ENCODE measurements around the gene ANKFY1.

The ANKFY1 gene

GRCh38 chr17:4162321-4162720 lies 101.5 kb downstream of the ANKFY1 start:
- no peak for TF ChIP-seq CTCF (IDR thresholded peaks at IDR 0.05; ENCODE audit: extremely low read depth, missing control alignments)
- no peak for DNase-seq (ENCODE audit: low spot score)

- no peak for DNase-seq (ENCODE audit: low spot score)
- no peak for TF ChIP-seq CTCF (IDR thresholded peaks at IDR 0.05; ENCODE audit: extremely low read depth, missing control alignments)
These were observed 101.8 kb downstream of the ANKFY1 start for GRCh38 chr17:4161967-4162305.

- TF ChIP-seq CTCF (IDR thresholded peaks at IDR 0.05; ENCODE audit: extremely low read depth, missing control alignments) = no peak
- DNase-seq (ENCODE audit: low spot score) = no peak
These were observed 102.4 kb downstream of the ANKFY1 start for GRCh38 chr17:4161192-4161966.

GRCh38 chr17:4160294-4160859 lies 103.4 kb downstream of the ANKFY1 start:
- TF ChIP-seq CTCF (IDR thresholded peaks at IDR 0.05; ENCODE audit: extremely low read depth, missing control alignments) = no peak
- no peak for DNase-seq (ENCODE audit: low spot score)

GRCh38 chr17:4159761-4160160 lies 104.0 kb downstream of the ANKFY1 start:
- no peak for DNase-seq (ENCODE audit: low spot score)
- TF ChIP-seq CTCF (IDR thresholded peaks at IDR 0.05; ENCODE audit: extremely low read depth, missing control alignments) = no peak

GRCh38 chr17:4157618-4158333 lies 106.0 kb downstream of the ANKFY1 start:
- TF ChIP-seq CTCF (IDR thresholded peaks at IDR 0.05; ENCODE audit: extremely low read depth, missing control alignments) = no peak
- DNase-seq (ENCODE audit: low spot score) = no peak

GRCh38 chr17:4156750-4157381 lies 106.9 kb downstream of the ANKFY1 start:
- DNase-seq (ENCODE audit: low spot score) = no peak
- TF ChIP-seq CTCF (IDR thresholded peaks at IDR 0.05; ENCODE audit: extremely low read depth, missing control alignments) = no peak

Data from GM20000 (cell line).